Testis (tissue), 2 donors: ENCODE results near the gene MEIS3.

Experiments used
- POLR2A ChIP-seq: fragments of 450-650 bp; IDR thresholded peaks from one replicate; pipeline ENCODE4 v1.6.1; 2017; ENCODE audit warnings: antibody characterized with exemption, mild to moderate bottlenecking, moderate library complexity
- TF ChIP-seq, protein P1 (sequence below), 3 experiments: fragments of 450-650 bp in 2 of 3; fragments of 200-600 bp in 1 of 3; sonication (generic) in 1 of 3; IDR thresholded peaks; one replicate each; pipeline ENCODE4 v1.5.1; 2016 to 2019; ENCODE audit warnings: antibody characterized with exemption in 3 of 3, mild to moderate bottlenecking in 2 of 3, moderate library complexity in 1 of 3

DNA sequence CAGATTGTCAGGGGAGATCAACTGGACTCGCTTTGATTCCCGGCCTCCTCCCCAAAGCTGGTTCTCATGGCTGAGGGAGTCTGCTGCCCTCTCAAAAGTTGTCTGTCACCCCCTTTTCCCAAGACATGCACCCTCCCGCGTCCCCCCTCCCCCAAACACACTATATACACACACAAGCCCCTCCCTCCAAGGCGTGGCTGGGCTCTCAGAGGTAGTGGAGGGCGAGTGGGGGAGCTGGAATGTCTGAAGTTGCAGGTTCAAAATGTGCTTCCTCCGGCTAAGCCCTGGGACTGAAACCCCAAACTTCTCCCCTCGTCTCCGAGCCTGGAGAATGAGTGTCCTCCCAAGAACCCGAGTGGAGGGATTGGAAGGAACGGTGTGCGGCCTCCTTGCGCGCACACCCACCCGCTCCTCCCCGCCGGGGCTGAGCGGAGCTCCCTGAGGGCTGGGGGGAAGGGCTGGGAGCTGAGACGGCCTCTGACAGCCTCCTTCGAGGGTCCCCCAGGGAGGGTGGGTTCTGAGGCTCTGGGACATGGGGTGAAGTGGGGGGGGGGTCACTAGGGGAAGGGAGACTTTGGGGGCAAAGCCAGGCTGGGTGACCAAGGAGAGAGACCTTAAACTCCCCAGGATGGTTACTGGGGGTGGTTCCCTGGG lies 9.9 kb upstream of the MEIS3 start:
- TF ChIP-seq POLR2A = no peak
- TF ChIP-seq, protein P1, sequence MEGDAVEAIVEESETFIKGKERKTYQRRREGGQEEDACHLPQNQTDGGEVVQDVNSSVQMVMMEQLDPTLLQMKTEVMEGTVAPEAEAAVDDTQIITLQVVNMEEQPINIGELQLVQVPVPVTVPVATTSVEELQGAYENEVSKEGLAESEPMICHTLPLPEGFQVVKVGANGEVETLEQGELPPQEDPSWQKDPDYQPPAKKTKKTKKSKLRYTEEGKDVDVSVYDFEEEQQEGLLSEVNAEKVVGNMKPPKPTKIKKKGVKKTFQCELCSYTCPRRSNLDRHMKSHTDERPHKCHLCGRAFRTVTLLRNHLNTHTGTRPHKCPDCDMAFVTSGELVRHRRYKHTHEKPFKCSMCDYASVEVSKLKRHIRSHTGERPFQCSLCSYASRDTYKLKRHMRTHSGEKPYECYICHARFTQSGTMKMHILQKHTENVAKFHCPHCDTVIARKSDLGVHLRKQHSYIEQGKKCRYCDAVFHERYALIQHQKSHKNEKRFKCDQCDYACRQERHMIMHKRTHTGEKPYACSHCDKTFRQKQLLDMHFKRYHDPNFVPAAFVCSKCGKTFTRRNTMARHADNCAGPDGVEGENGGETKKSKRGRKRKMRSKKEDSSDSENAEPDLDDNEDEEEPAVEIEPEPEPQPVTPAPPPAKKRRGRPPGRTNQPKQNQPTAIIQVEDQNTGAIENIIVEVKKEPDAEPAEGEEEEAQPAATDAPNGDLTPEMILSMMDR (IDR thresholded peaks at IDR 0.05) = no peak
